HG03025 (cell line): ENCODE data around the gene SSX2IP.
"Not testable (repeated sequence)": the region's sequence is repeated elsewhere in the genome, so short reads cannot be mapped to it uniquely, and the experiment has no call there.

Experiments
- ATAC-seq: cut with Tn5 transposase; IDR thresholded peaks from one replicate; pipeline ENCODE4 v1.9.1; 2021; ENCODE audit warnings: mild to moderate bottlenecking, moderate library complexity; ENCODE audit not compliant: unreplicated experiment, low FRiP score

The SSX2IP gene

GRCh38 chr1:84677415-84678099, 12.7 kb downstream of the SSX2IP start:
- ATAC-seq: no peak

DNA sequence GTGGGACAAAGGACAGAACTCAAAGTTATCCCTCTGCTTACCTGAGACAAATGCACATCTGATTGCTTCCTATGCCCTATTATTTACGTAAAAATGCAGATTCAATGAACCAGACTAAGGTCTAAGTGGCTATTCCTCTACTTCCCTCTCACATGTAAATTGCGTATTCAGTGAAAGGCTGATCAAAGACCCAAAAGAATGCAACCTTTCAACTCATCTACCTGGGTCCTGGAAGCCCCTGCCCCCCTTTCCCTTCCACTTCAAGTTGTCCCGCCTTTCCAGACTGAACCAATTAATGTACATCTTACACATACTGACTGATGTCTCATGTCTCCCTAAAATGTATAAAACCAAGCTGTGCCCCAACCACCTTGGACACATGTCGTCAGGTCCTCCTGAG, 14.6 kb downstream of the SSX2IP start:
- ATAC-seq: no peak

DNA sequence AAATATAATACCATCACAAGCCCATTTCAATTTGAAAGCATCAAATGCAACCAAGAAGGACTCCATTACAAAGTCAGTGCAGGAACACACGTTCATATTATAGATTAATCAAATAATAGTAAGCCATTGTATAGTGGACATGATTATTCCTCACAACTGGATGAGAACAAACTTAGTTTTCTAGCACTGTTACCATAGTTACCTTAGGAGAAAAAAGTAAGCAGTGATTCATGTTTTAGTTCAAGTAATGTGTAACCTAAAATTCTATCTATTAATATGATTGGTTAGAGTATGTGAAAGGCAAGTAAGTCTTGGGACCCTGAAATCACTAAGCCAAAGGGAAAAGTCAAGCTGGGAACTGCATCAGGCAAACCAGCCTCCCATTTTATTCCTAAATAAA, 15.2 kb downstream of the SSX2IP start:
- no peak for ATAC-seq

GRCh38 chr1:84674705-84675104, 15.6 kb downstream of the SSX2IP start:
- no peak for ATAC-seq

DNA sequence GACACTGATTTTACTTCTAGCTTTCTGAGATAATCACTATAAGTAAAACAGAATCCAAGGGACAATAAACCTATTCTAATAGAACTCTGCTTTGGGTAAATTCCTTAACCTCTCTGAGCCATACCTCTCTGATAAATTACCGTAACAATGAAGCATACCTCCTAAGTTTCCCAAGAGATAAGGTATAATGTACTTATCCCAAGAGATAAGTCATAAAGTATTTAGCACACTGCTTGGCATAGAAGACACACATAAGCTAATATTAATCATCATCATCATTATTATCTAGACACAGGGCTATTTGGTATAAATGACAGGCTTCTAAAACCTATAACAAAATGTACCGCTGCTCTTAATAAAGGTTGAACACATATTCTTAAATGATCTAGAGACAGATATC, 16.2 kb downstream of the SSX2IP start:
- no peak for ATAC-seq

DNA sequence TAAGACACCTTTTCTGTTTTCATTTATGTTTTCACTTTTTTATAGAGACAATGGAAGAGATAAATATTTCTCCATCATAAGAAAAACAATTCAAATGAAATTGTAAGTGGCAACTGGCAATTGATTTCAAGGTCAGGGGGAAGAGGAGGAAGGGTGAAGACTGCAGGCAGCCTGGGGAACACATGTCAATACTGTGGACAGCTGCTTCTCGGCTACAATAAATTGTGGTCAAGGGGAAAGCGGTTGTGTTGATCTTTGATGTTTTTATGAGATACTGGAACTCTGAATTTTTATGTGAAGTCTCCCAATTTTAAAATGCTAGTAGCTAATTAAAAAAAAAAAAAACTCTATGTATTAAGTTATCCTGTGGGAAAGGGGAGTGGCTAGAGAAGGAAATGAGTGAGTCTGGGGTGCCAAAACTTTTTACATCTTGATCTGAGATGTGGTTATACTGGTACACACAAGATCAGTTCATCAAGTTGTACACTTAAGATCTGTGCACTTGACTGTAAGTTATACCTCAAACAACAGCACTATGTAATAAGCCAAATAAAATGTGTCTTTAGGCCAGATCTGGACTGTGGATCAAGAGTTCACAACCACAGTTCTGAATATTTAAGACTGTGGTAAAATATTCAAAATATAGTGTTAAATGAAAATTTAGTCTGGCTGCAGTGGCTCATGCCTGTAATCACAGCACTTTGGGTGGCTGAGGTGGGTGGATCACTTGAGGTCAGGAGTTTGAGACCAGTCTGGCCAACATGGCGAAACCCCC, 18.0 kb downstream of the SSX2IP start:
- no peak for ATAC-seq

GRCh38 chr1:84669831-84670230, 20.4 kb downstream of the SSX2IP start:
- ATAC-seq: no peak

DNA sequence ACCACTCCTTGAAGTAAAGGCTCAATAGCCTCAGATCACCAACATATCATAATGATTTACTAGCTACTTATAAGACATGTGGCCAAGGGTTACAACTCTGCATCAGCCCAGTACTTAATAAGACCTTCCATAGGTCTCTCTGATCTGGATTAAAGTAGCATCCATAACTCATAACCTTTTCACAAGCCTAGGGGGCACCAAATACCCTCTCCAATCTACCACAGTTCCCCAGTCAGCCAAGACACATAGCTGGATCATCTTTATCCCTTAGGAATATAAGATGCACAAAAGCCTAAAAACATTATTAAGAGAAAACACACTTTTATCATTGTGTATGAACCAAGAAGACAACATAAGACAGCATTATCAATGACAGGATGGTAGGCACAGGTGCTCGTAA, 22.1 kb downstream of the SSX2IP start:
- ATAC-seq: no peak

DNA sequence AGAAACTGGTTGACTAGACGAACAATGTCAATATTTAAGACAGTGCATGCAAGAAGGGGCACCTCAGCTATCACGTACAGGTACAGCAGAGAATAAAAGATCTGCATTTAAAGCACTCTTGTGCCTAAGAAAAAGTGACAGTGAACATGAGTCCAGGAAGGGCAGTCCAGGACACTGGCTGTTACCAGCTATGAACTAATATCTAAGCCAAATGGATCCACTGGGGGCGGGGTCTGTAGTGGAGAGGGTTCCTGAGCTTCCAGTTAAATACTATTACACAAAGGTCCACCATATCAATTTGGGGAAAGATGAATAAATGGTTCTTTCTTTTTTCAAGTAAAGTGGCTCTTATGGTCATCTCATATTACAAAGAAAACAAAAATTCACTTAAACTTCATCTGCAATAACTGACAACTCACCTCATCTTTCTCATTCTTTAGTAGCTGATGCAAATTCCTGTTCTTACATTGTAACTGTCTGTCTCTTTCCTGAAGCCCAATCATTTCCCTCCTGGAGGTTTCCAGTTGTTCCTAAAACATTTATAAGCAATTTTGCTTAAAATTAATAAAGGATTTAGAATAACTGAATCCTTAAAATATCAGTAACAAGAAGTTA, 24.5 kb downstream of the SSX2IP start:
- ATAC-seq: no peak

- ATAC-seq: no peak
These were observed 37.1 kb downstream of the SSX2IP start for GRCh38 chr1:84653130-84653677.

DNA sequence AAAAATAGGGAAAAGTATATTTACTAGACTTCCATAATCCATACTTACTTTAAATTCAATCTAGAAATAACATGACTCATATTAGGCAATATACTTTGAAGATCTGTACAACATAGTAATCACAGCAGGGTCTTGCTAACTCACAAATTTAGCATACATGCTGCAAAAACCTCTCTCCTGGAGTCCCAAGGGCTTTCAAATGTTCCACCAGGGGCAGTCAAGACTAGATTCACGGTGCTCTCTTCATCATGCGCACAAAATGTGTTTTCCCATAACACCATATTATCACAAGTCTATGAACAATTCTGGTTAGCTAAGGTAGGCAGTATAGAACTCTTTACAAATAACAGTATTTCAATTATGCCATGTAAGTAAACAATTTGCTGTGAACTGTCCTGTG, 45.8 kb downstream of the SSX2IP start:
- no peak for ATAC-seq

GRCh38 chr1:84643183-84643582, 47.1 kb downstream of the SSX2IP start:
- no peak for ATAC-seq

GRCh38 chr1:84642774-84643173, 47.5 kb downstream of the SSX2IP start:
- no peak for ATAC-seq

DNA sequence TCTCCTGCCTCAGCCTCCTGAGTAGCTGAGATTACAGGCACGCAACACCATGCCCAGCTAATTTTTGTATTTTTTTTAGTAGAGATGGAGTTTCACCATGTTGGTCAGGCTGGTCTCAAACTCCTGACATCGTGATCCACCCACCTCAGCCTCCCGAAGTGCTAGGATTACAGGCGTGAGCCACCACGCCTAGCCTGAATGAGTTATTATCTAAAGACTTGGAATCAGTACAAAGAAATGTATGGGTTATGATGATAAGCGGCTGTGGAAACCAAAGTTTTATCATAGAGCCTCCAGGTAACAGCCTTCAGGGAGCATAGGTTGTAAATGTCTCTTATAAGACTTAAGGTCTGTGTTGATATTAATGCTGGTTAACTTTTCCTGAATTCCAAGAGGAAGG, 50.5 kb downstream of the SSX2IP start:
- not testable (repeated sequence) for ATAC-seq

- no peak for ATAC-seq
These were observed 54.8 kb downstream of the SSX2IP start for GRCh38 chr1:84635429-84635828.

GRCh38 chr1:84634536-84635205, 55.6 kb downstream of the SSX2IP start:
- no peak for ATAC-seq

- no peak for ATAC-seq
These were observed 57.4 kb downstream of the SSX2IP start for GRCh38 chr1:84632673-84633434.

DNA sequence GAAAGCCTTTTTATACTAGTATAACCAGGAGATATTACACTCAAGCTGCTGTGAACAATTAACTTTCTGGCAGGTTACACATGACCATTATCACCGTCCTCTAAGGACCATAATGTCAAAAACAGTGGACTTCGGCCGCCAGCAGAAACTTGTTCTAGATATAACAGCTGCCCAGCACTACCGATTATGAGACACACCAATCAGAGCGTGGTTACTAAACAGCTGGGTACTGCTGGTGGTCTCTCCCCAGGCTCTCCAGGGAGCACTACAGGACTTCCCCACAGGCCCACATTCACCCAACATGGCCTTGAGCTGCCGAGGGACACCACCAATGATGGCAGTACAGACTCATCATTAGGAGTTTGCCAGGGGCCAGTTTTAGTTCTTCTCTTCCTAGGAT, 58.1 kb downstream of the SSX2IP start:
- ATAC-seq: no peak

- ATAC-seq: no peak
These were observed 65.4 kb downstream of the SSX2IP start for GRCh38 chr1:84624876-84625275.

GRCh38 chr1:84621553-84621952, 68.7 kb downstream of the SSX2IP start:
- ATAC-seq: no peak
